Right lobe of liver (tissue), 4 donors: Measurements from ENCODE around the gene SRSF2.
A peak's percentile ranks its signal among the peaks of the same experiment; 100 is the strongest.

Source experiments
- CTCF ChIP-seq, 4 donors: fragments of 200-600 bp in 3 of 4; fragments of 450-650 bp in 1 of 4; IDR thresholded peaks; one replicate each; pipeline versions ENCODE4 v1.5.1 to v1.8.0; 2016 to 2022; ENCODE audit warnings: antibody characterized with exemption in 4 of 4, mild to moderate bottlenecking in 2 of 4
- POLR2A ChIP-seq: fragments of 450-650 bp; IDR thresholded peaks from one replicate; pipeline ENCODE4 v1.6.1; 2017; ENCODE audit warnings: antibody characterized with exemption, mild to moderate bottlenecking
- donor health status: DM: no; HTN: no; CAD: no.
- donor health status: DM: no; HTN: no; CAD: no.
- donor health status: DM: no; HTN: yes; CAD: no.

- TF ChIP-seq CTCF (IDR thresholded peaks at IDR 0.05) (no peak), POLR2A (peak; percentile 95)
Measured at GRCh38 chr17:76726231-76726775, 10.8 kb downstream of the SRSF2 start, which contains the start of gene JMJD6.
